Measurements from ENCODE around the gene TOP3B.

TOP3B gene

GRCh38 chr22:21964918-21965484 is 17.6 kb downstream of the TOP3B start:
- H3K36me3 Mint-ChIP-seq (ENCODE audit: low read depth): peaks cover 16% of the 10 kb centered on the region
- no peak for DNase-seq
- no peak overlapping the region for H3K27ac Mint-ChIP-seq
- H3K9me3 Mint-ChIP-seq: no peaks in the 10 kb centered on the region
- H3K27me3 Mint-ChIP-seq: no peaks in the 10 kb centered on the region
- no peak overlapping the region for H3K4me3 Mint-ChIP-seq
- no peak for ATAC-seq
- no peaks in the 10 kb centered on the region for H3K4me1 Mint-ChIP-seq

GRCh38 chr22:21964234-21964633 is 18.4 kb downstream of the TOP3B start:
- Mint-ChIP-seq H3K27me3 (no peaks in the 10 kb centered on the region), H3K36me3 (ENCODE audit: low read depth) (peaks cover 16% of the 10 kb centered on the region), H3K4me1 (no peaks in the 10 kb centered on the region), H3K4me3 (no peak overlapping the region), H3K27ac (no peak overlapping the region), H3K9me3 (no peaks in the 10 kb centered on the region)
- no peak for ATAC-seq
- no peak for DNase-seq

- H3K27ac Mint-ChIP-seq: no peak overlapping the region
- no peaks in the 10 kb centered on the region for H3K27me3 Mint-ChIP-seq
- H3K9me3 Mint-ChIP-seq: no peaks in the 10 kb centered on the region
- H3K4me1 Mint-ChIP-seq: no peaks in the 10 kb centered on the region
- peaks cover 16% of the 10 kb centered on the region for H3K36me3 Mint-ChIP-seq (ENCODE audit: low read depth)
- ATAC-seq (no peak), DNase-seq (no peak)
- H3K4me3 Mint-ChIP-seq: no peak overlapping the region
These were observed 18.8 kb downstream of the TOP3B start for GRCh38 chr22:21963790-21964211.

- Mint-ChIP-seq H3K4me3 (no peak overlapping the region), H3K9me3 (no peaks in the 10 kb centered on the region), H3K27me3 (no peaks in the 10 kb centered on the region), H3K36me3 (ENCODE audit: low read depth) (peaks cover 12% of the 10 kb centered on the region), H3K27ac (no peak overlapping the region), H3K4me1 (no peaks in the 10 kb centered on the region)
- DNase-seq (no peak), ATAC-seq (no peak)
These were observed 19.3 kb downstream of the TOP3B start for GRCh38 chr22:21963286-21963685.

GRCh38 chr22:21962655-21962949 is 20.0 kb downstream of the TOP3B start:
- ATAC-seq: no peak
- DNase-seq: no peak
- Mint-ChIP-seq H3K27ac (no peak overlapping the region), H3K4me1 (no peaks in the 10 kb centered on the region), H3K27me3 (no peaks in the 10 kb centered on the region), H3K36me3 (ENCODE audit: low read depth) (peaks cover 12% of the 10 kb centered on the region), H3K4me3 (no peak overlapping the region), H3K9me3 (no peaks in the 10 kb centered on the region)

- H3K4me3 Mint-ChIP-seq: no peak overlapping the region
- ATAC-seq (no peak), DNase-seq (no peak)
- no peak overlapping the region for H3K27ac Mint-ChIP-seq
- no peaks in the 10 kb centered on the region for H3K4me1 Mint-ChIP-seq
- H3K36me3 Mint-ChIP-seq (ENCODE audit: low read depth): peaks cover 12% of the 10 kb centered on the region
- no peaks in the 10 kb centered on the region for H3K9me3 Mint-ChIP-seq
- H3K27me3 Mint-ChIP-seq: no peaks in the 10 kb centered on the region
These were observed 20.5 kb downstream of the TOP3B start for GRCh38 chr22:21961886-21962654.

GRCh38 chr22:21961127-21961867 is 21.3 kb downstream of the TOP3B start:
- ATAC-seq: no peak
- Mint-ChIP-seq H3K36me3 (ENCODE audit: low read depth) (peaks cover 12% of the 10 kb centered on the region), H3K27ac (no peak overlapping the region), H3K9me3 (no peaks in the 10 kb centered on the region), H3K4me1 (no peaks in the 10 kb centered on the region), H3K4me3 (no peak overlapping the region), H3K27me3 (no peaks in the 10 kb centered on the region)
- DNase-seq: no peak

GRCh38 chr22:21960200-21961126 is 22.1 kb downstream of the TOP3B start:
- Mint-ChIP-seq H3K27me3 (no peaks in the 10 kb centered on the region), H3K36me3 (ENCODE audit: low read depth) (peaks cover 12% of the 10 kb centered on the region), H3K27ac (no peak overlapping the region), H3K4me1 (no peaks in the 10 kb centered on the region), H3K4me3 (no peak overlapping the region), H3K9me3 (no peaks in the 10 kb centered on the region)
- DNase-seq (no peak), ATAC-seq (no peak)

GRCh38 chr22:21959274-21960074 is 23.1 kb downstream of the TOP3B start:
- H3K36me3 Mint-ChIP-seq (ENCODE audit: low read depth): peaks cover 9% of the 10 kb centered on the region
- no peak overlapping the region for H3K27ac Mint-ChIP-seq
- H3K4me1 Mint-ChIP-seq: no peaks in the 10 kb centered on the region
- no peak for DNase-seq
- H3K27me3 Mint-ChIP-seq: no peaks in the 10 kb centered on the region
- no peak for ATAC-seq
- no peaks in the 10 kb centered on the region for H3K9me3 Mint-ChIP-seq
- no peak overlapping the region for H3K4me3 Mint-ChIP-seq

GRCh38 chr22:21958360-21959273 is 24.0 kb downstream of the TOP3B start:
- DNase-seq (no peak), ATAC-seq (no peak)
- Mint-ChIP-seq H3K36me3 (ENCODE audit: low read depth) (peaks cover 7% of the 10 kb centered on the region), H3K27ac (no peak overlapping the region), H3K27me3 (no peaks in the 10 kb centered on the region), H3K4me1 (no peaks in the 10 kb centered on the region), H3K9me3 (no peaks in the 10 kb centered on the region), H3K4me3 (no peak overlapping the region)

GRCh38 chr22:21952586-21953571 is 29.7 kb downstream of the TOP3B start, which contains the start of gene PPM1F:
Gene PPM1F (minus strand): TSS chr22:21952848. CDS start chr22:21946048, 6,800 bp downstream.
- ATAC-seq (peak; percentile 89), DNase-seq (peak; percentile 93)
- Mint-ChIP-seq H3K4me3 (peak within 1 kb of the TSS; percentile 79), H3K9me3 (no peaks in the 10 kb centered on the region), H3K27ac (peak within 1 kb of the TSS; percentile 46), H3K36me3 (ENCODE audit: low read depth) (peaks cover 5% of the 10 kb centered on the region), H3K27me3 (no peaks in the 10 kb centered on the region), H3K4me1 (peaks cover 13% of the 10 kb centered on the region)

- Mint-ChIP-seq H3K4me3 (peak overlapping the region; percentile 79), H3K27me3 (no peaks in the 10 kb centered on the region), H3K9me3 (no peaks in the 10 kb centered on the region), H3K27ac (peak overlapping the region; percentile 46), H3K36me3 (ENCODE audit: low read depth) (peaks cover 5% of the 10 kb centered on the region), H3K4me1 (peaks cover 21% of the 10 kb centered on the region)
- no peak for ATAC-seq
- DNase-seq: peak; percentile 37
These were observed 30.6 kb downstream of the TOP3B start for GRCh38 chr22:21951931-21952465.

Measured in activated naive CD8-positive, alpha-beta T cell treated with anti-CD3 and anti-CD28 coated beads, Interleukin-2, amount 50 U/mL, for 24 hours (primary cell).